Liver (tissue), 3 donors: ENCODE data around the gene PEAK1.

Source experiments
- CTCF ChIP-seq: fragments of 150-350 bp; IDR thresholded peaks from 2 replicates; pipeline ENCODE4 v1.5.1; 2017; ENCODE audit warnings: improper control_type of control experiment, low read depth, low read length; ENCODE audit not compliant: missing input control
- FOXA1 ChIP-seq: IDR thresholded peaks from 2 replicates; pipeline ENCODE4 v1.6.1; 2016; ENCODE audit warnings: antibody characterized with exemption
- JUND ChIP-seq, 2 donors: IDR thresholded peaks; 2 replicates each; pipeline ENCODE4 v1.6.1; 2016; ENCODE audit warnings: antibody characterized with exemption in 2 of 2
- MAX ChIP-seq: IDR thresholded peaks from 2 replicates; pipeline ENCODE4 v1.6.1; 2016; ENCODE audit warnings: antibody characterized with exemption
- RAD21 ChIP-seq, 2 donors: IDR thresholded peaks; 2 replicates each; pipeline ENCODE4 v1.6.1; 2016; ENCODE audit warnings: antibody characterized with exemption in 2 of 2, mild to moderate bottlenecking in 2 of 2
- REST ChIP-seq: IDR thresholded peaks from 2 replicates; pipeline ENCODE4 v1.6.1; 2016; ENCODE audit warnings: antibody characterized with exemption, mild to moderate bottlenecking
- TAF1 ChIP-seq: conservative IDR thresholded peaks from 2 replicates; pipeline ENCODE4 v1.6.1; 2016; ENCODE audit warnings: antibody characterized with exemption, mild to moderate bottlenecking
- YY1 ChIP-seq: IDR thresholded peaks from 2 replicates; pipeline ENCODE4 v1.6.1; 2016; ENCODE audit warnings: antibody characterized with exemption, mild to moderate bottlenecking
- ZBTB33 ChIP-seq: IDR thresholded peaks from 2 replicates; pipeline ENCODE4 v1.6.1; 2016; ENCODE audit warnings: antibody characterized with exemption
- donor health status: healthy.
- donor health status: healthy.

- TF ChIP-seq MAX (no peak), CTCF (no peak), RAD21 (IDR thresholded peaks at IDR 0.05) (no peak), FOXA1 (no peak), TAF1 (no peak), YY1 (no peak), REST (no peak), JUND (IDR thresholded peaks at IDR 0.05) (no peak), ZBTB33 (no peak)
These were observed 239.6 kb downstream of the PEAK1 start for GRCh38 chr15:77180270-77180669.
